Esophagus (tissue), 2 donors: ENCODE measurements around the gene ADCY7. TPM values are rescaled to one million over a fixed set of nuclear protein-coding genes. Genes with fewer than 3 reads are reported as not detected.
"Not testable (repeated sequence)": the region's sequence is repeated elsewhere in the genome, so short reads cannot be mapped to it uniquely, and the experiment has no call there.

Experiments used
- H3K27ac ChIP-seq, 2 donors: one replicate each; pipeline ENCODE4 v1.5.1; 2013; ENCODE audit warnings: low read depth in 2 of 2, mild to moderate bottlenecking in 2 of 2, inconsistent platforms in 1 of 2, low read length in 1 of 2, moderate library complexity in 1 of 2
- H3K27me3 ChIP-seq, 2 donors: one replicate each; pipeline ENCODE4 v1.6.1; 2013; ENCODE audit warnings: low read length in 2 of 2, control low read depth in 1 of 2, mild to moderate bottlenecking in 1 of 2; ENCODE audit not compliant: insufficient read depth in 2 of 2, control insufficient read depth in 1 of 2
- H3K36me3 ChIP-seq, 2 donors: one replicate each; pipeline ENCODE4 v1.6.1; 2013; ENCODE audit warnings: low read length in 1 of 2; ENCODE audit not compliant: control insufficient read depth in 2 of 2, insufficient read depth in 2 of 2
- H3K4me1 ChIP-seq, 2 donors: one replicate each; pipeline ENCODE4 v1.6.1; 2013; ENCODE audit warnings: low read length in 1 of 2; ENCODE audit not compliant: control insufficient read depth in 2 of 2, insufficient read depth in 2 of 2
- H3K4me3 ChIP-seq, 2 donors: one replicate each; pipeline ENCODE4 v1.5.1; 2013; ENCODE audit warnings: low read length in 2 of 2, mild to moderate bottlenecking in 2 of 2, low read depth in 1 of 2, moderate library complexity in 1 of 2
- H3K9me3 ChIP-seq, 2 donors: one replicate each; pipeline ENCODE4 v1.6.1; 2013; ENCODE audit warnings: mild to moderate bottlenecking in 2 of 2, low read depth in 1 of 2, low read length in 1 of 2, moderate library complexity in 1 of 2; ENCODE audit not compliant: control insufficient read depth in 2 of 2, insufficient read depth in 1 of 2
- WGBS, 2 donors: extraction: QIAGEN DNeasy Blood & Tissue Kit; methylation state at CpG; one replicate each; pipeline ENCODE4 v1.1.7; 2013; 5-methylcytosine and 5-hydroxymethylcytosine counted together
- polyA plus RNA-seq, 2 donors: library from polyadenylated mRNA; stranded (reverse); fragments of 200-250 nt; gene quantifications; one replicate each; pipeline ENCODE4 v1.2.3, GENCODE V29; 2013
- donor health status: healthy with polysubstance abuse.
- donor health status: Bipolar disorder and iron deficiency.

The ADCY7 gene
- polyA plus RNA-seq, 2 donors, result 8.9 to 9.5 TPM

DNA sequence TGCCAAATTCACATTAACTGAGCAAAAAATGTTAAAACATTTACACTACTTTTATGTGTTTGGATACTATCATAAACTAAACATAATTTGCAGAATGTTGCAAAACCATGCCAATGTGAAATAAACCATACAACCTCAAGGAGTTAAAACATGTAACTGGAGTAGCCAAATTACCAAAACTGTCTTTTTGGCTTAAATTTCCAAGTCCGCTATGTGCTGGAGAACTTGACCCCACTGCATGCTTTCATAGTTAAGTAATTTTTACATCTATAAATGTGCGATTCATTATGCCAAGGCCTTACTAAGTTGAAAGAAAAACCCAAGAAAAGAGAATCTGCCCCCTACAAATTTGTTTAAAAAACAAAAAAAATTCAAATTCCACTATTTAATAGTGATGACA is 74.2 kb downstream of the ADCY7 start:
- Histone ChIP-seq H3K36me3 (no peaks in the 10 kb centered on the region), H3K9me3 (no peaks in the 10 kb centered on the region), H3K27ac (no peak overlapping the region), H3K27me3 (no peaks in the 10 kb centered on the region), H3K4me1 (no peaks in the 10 kb centered on the region), H3K4me3 (no peak overlapping the region)
- WGBS, 2 donors, result 73 to 74% methylated on average over 2 of the region's 2 CpGs

DNA sequence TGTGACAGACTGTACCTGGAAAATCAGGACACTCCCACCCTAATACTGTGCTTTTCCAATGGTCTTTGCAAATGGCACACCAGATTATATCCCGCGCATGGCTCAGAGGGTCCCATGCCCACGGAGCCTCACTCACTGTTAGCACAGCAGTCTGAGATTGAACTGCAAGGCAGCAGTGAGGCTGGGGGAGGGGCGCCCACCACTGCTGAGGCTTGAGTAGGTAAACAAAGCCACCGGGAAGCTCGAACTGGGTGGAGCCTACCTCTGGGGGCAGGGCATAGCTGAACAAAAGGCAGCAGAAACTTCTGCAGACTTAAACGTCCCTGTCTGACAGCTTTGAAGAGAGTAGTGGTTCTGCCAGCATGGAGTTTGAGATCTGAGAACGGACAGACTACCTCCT is 77.2 kb downstream of the ADCY7 start:
- not testable (repeated sequence) for H3K4me1 ChIP-seq, H3K9me3 ChIP-seq, H3K36me3 ChIP-seq, H3K27ac ChIP-seq, H3K4me3 ChIP-seq, H3K27me3 ChIP-seq
- 74 to 80% methylated on average over 8 of the region's 8 CpGs for WGBS, 2 donors

DNA sequence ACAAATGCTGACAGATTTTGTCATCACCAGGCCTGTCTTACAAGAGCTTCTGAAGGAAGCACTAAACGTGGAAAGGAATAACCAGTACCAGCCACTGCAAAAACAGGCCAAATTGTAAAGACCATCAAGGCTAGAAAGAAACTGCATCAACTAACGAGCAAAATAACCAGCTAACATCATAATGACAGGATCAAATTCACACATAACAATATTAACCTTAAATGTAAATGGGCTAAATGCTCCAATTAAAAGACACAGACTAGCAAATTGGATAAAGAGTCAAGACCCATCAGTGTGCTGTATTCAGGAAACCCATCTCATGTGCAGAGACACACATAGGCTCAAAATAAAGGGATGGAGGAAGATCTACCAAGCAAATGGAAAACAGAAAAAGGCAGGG is 78.9 kb downstream of the ADCY7 start:
- 89 to 95% methylated on average over 2 of the region's 2 CpGs for WGBS, 2 donors
- not testable (repeated sequence) for H3K36me3 ChIP-seq, H3K4me3 ChIP-seq, H3K27me3 ChIP-seq, H3K9me3 ChIP-seq, H3K4me1 ChIP-seq, H3K27ac ChIP-seq

DNA sequence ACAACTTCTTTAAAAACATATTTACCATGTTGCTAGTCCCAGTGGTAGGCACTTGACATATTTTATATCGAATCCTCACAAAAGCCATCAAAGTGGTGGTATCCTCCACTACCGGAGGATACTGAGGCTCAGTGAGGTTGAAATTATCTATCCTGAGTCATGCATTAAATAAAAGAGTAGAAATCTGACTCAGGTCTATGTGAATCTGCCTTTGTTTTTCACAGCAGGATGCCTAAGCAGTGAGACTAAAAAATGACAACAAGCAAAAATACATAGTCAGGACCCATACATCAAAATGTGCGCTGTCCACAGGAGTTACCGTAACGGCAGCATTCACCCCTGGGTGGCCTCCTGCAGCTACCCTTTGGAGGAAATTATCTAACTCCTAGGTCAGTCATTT is 84.8 kb downstream of the ADCY7 start:
- Histone ChIP-seq H3K4me3 (no peak overlapping the region), H3K27me3 (no peaks in the 10 kb centered on the region), H3K9me3 (no peaks in the 10 kb centered on the region), H3K27ac (no peak overlapping the region), H3K4me1 (no peaks in the 10 kb centered on the region), H3K36me3 (peaks cover 2% of the 10 kb centered on the region in 2 donors)
- WGBS, 2 donors, result 97 to 98% methylated on average over 5 of the region's 5 CpGs

DNA sequence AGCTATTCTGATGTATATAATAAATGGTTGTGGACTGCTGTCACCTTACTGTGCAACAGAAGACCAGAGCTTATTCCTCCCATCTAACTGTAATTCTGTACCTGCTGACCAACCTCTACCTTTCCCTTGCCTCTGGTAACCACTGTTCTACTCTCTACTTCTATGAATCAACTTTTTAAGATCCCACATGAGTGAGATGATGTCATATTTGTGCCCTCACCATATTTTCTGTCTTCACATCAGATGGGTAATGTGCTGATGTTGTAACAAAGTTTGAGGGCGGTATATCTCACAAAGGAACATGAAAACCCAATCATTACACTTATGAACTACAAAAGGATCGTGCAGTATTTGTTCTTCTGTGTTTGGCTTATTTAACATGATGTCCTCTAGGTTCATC is 85.6 kb downstream of the ADCY7 start:
- no peaks in the 10 kb centered on the region for H3K4me1 ChIP-seq
- no peak overlapping the region for H3K4me3 ChIP-seq
- no peaks in the 10 kb centered on the region for H3K9me3 ChIP-seq
- 95 to 97% methylated on average over 2 of the region's 2 CpGs for WGBS, 2 donors
- peaks cover 2% of the 10 kb centered on the region in 2 donors for H3K36me3 ChIP-seq
- no peaks in the 10 kb centered on the region for H3K27me3 ChIP-seq
- no peak overlapping the region for H3K27ac ChIP-seq

DNA sequence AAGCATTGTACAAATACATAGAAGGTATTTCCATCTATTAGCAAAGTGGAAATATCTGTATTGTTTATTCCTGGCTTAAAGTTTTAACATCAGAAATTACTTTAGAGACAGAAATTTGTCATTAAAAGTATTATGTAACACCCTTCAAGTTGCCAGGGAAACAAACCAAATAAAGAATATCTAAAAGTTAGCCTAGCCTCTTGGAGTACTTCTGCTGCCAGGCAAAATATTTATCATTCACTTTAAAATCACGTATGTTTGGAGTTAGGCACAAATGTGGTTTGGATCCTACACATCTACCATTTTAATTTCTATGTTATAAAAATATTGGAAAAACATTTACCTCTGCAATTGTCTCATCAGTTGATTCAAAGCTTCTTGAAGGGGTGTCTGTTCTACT is 87.7 kb downstream of the ADCY7 start:
- WGBS, 2 donors, result 30 to 41% methylated on average over 1 of the region's 1 CpG
- H3K36me3 ChIP-seq, result peaks cover 2% of the 10 kb centered on the region in 2 donors
- no peaks in the 10 kb centered on the region for H3K27me3 ChIP-seq
- H3K9me3 ChIP-seq, result no peaks in the 10 kb centered on the region
- no peaks in the 10 kb centered on the region for H3K4me1 ChIP-seq
- no peak overlapping the region for H3K27ac ChIP-seq
- H3K4me3 ChIP-seq, result no peak overlapping the region

DNA sequence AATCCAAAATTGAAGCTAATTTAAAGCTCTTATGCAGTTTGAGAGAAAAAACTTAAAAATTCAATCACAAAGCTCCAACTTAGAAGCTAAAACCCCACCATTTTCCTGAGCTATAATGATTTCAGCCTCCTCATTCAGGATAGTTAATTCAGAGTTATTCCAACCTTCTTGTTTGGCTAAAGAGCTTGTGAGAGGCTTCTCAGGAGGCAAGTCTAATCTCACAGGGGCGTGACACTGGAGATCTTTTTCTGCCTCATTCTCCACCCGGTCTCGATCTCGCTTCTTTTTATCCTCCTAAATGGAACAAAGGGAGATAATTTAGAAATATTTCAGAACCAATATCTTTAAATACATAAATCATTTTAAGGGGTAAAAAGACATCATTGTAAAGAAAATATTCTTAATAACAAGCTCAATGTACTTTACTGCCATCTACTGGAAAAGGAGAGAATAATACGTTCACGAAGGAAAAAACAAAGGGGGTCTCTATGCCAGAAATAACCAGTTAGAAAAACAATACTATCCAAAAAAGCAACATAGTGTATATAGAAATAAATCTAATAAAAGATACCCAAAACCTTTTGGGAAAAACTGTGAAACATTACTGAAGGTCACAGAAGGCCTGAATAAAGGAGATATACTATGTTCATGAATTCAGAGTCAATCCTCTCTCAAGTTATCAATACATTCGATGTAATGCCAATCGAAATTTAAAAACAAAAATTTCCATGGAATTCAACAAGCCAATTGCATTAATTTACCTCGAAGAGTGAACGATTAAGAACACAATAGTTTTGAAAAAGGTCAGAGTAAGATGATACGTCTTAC is 88.5 kb downstream of the ADCY7 start:
- no peak overlapping the region for H3K4me3 ChIP-seq
- no peaks in the 10 kb centered on the region for H3K27me3 ChIP-seq
- no peaks in the 10 kb centered on the region for H3K9me3 ChIP-seq
- H3K4me1 ChIP-seq, result no peaks in the 10 kb centered on the region
- H3K36me3 ChIP-seq, result peaks cover 2 to 4% of the 10 kb centered on the region in 2 donors
- 81 to 83% methylated on average over 11 of the region's 11 CpGs for WGBS, 2 donors
- no peak overlapping the region for H3K27ac ChIP-seq

DNA sequence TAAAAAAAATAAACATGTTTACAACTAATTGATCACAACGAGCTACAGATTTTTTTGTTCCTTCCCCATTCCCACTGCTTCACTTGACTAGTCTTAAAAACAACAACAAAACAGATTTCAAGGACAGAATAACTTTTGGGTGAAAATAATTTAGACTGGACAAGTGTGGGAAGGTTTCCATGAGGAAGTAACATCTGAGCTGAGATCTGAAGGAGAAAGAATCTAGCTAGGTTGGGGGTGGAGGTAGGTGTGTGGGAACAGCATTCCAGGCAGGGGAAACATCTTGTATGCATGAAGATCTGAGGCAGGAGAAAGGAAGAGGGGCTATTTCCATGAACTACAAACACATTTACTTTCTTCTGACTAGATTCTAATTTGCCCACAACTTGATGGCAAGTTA is 93.3 kb downstream of the ADCY7 start:
- Histone ChIP-seq H3K27ac (no peak overlapping the region), H3K4me3 (no peak overlapping the region), H3K4me1 (no peaks in the 10 kb centered on the region), H3K36me3 (peaks cover 0 to 12% of the 10 kb centered on the region in 2 donors), H3K9me3 (no peaks in the 10 kb centered on the region), H3K27me3 (no peaks in the 10 kb centered on the region)
- 36 to 44% methylated on average over 1 of the region's 1 CpG for WGBS, 2 donors

DNA sequence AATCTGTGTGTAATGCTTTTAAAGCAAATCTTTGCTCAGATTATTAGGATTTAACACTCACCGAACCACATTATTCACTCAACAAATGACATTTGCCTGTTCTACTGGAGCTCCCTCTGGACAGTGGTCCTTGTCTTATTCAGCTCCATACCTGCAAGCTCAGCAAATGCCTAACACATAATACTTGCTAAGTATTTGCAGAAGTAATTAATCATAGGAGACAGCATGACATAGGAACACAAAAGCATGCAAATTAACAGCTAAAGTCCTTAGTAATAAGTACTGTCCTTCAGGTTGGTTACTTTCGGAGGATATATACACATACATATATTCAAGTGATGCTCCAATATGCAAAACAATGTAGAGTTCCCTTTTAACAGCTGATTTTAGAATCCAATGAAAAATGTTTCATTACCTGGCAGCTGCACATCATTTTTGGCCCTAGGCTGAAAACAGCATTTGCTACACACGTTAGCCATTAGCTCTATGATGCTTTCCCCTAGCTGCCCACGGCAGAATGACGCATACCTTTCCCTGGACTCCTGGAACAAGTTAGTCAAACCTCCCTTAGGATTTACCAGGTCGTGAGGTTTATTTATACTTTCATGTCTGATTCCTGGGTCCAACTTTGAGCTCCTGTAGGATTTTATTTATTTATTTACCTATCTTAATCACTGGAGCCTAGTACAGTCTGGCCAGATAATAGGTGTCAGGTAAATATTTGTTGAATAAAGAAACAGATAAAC is 93.9 kb downstream of the ADCY7 start:
- Histone ChIP-seq H3K27ac (peak overlapping the region in 1 of 2 donors; percentile 21), H3K36me3 (peaks cover 0 to 12% of the 10 kb centered on the region in 2 donors), H3K27me3 (no peaks in the 10 kb centered on the region), H3K9me3 (no peaks in the 10 kb centered on the region), H3K4me1 (no peaks in the 10 kb centered on the region), H3K4me3 (no peak overlapping the region)
- WGBS, 2 donors, result 52 to 54% methylated on average over 6 of the region's 6 CpGs
